ENCODE results near the gene OLFM1. TPM values are rescaled to one million over a fixed set of nuclear protein-coding genes. Genes with fewer than 3 reads are reported as not detected.
"Not testable (repeated sequence)": the region's sequence is repeated elsewhere in the genome, so short reads cannot be mapped to it uniquely, and the experiment has no call there.

OLFM1 gene
- polyA plus RNA-seq, 10 donors, result 3.0 to 8.6 (median 5.4) TPM

DNA sequence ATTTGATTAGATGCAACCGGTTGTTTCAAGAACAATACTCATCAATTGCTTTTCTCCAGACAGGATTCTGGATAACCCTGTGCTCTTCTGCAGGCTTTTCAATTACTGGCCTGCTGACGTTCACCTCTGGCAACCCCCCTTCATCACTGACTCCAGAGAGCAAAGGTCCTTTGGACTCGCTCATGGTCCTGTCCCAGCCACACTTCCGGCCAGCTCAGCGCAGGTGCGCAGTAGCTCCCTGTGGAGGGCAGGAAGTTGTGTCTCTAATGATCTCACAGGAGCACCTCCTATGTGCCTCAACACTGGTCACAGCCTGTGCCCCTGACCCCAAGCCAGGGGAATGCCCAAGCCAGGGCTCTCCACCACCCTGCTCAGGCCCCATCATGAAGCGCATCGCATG, 44.0 kb downstream of the OLFM1 start:
- DNase-seq, result no peak

- no peak for DNase-seq
Measured at GRCh38 chr9:135132008-135132407, 44.5 kb downstream of the OLFM1 start.

DNA sequence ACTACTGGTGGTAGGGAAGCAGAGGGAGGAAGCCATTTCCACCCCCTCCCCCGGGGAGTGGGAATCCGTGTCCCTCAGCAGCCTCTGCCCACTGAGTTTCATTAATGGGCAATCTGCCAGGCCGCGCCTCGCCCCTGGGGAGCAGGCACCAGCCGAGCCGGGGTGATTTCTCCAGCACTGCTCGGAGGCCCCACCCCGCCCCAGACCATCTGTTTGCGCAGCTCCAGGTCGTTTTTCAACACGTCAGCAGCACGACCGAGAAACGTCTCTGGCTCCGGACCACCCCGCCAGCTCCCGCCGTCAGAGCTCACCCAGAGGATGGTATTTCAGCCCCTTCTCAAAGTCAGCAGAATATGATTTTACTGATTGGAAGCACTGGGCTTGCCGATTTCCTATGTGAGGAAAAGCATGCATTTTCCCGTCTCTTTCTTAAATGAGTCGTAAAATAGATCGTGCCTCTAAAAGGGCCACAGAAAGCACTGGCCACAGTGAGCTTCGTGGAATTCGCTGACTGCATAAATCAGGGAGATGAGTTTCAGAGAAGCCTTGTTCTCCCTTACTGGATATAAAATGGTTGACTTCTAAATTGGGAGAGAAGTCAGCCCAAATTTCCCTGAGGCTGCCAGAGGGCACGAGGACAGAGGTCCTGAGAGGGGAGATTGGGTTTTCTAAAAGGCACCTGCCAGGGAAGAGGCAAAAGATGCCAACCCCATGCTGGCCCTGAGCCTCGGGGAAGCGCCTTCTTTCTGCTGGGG, 47.0 kb downstream of the OLFM1 start:
- DNase-seq, result peak in 2 of 3 donors; percentile 15 to 21

DNA sequence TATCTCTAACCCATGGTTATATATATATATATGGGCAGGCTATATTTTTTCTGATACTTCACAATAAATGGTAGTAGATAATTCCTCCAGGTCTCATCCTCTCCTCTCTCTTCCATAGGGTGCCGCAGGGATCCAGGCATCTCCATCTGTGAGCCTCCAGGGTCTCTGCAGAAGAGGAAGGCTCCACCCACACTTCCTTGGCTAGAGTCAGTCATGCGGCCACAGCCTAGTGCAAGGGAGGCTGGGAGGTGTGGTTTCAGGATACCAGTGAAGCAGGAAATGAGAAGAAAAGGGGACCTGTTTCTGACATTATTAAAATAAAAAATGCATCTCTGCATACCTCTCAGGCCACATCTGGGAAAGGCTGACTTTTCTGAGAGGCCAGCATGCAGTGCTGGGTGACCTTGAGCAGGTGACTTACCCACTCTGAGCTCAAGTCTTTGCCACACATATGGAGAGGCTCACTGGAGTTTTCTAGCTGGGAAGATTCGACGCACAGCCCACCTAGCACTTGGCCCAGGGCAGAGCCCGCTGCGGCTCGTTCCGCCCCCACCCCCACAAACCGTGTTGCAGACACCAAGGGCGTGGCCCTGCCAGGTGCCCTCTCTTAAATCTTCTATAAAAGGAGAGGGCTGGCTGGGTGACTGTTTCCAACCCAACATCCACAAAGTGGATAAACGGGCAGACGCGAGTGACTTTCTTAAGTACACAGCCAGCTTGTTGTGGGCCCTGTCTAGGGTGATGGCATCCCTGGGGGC, 47.9 kb downstream of the OLFM1 start:
- DNase-seq, result no peak

GRCh38 chr9:135135929-135136315, 48.5 kb downstream of the OLFM1 start:
- no peak for DNase-seq

DNA sequence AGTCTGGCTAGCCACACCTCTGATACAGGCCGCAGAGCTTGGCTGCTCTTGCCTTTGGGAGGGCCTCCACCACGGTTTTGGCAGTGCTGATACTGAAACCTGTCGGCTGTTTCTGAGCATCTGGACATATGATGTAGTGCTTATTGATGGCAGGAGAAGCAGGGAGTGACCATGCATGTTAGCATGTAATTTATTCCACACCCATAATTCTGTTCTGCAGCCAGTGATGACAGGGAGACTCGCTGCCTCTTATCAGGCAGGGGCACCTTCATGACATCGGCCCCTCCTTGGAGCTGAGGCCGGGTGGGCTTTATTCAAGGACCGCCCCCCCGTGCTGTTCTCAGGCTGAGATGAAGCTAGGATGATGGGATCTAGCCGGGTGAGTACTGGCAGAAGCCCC, 49.0 kb downstream of the OLFM1 start:
- no peak for DNase-seq

- DNase-seq, result no peak
Measured at GRCh38 chr9:135136991-135137832, 49.7 kb downstream of the OLFM1 start.

DNA sequence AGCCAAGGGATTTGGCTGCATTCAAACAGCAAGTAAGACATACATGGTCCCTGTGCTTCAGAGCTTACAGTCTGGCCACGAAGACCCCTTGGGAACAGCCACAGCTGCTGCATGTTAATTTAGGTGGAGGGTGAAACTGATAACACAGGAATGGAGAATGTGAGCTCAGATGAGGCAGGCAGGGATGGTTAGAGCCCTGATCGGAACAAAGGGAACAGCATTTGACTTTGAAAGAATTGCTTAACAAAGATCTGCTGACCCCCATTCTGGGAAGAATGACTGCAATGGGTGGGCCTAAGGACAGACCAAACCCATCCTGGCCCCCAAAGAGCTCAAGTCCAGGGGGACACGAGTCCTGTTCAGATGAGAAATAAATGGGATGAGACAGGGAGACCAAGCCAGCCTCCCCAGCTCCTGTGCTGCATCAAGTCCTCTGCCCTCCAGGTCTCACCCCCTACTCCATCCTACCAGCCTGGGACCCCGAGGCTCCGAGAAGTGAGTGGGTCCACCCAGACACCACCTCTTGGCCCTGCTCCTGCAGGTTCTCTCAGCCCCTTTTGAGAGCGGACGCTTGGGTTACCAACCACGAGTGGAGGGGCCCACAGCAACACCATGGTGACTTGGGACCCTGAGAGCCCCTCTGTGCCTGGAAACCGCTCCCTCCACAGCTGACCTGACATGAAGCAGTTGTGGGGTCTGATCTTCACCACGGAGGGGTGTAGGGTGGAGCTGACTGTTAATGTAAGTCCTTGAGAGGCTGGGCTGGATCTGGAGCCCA, 50.8 kb downstream of the OLFM1 start:
- DNase-seq, result no peak

DNA sequence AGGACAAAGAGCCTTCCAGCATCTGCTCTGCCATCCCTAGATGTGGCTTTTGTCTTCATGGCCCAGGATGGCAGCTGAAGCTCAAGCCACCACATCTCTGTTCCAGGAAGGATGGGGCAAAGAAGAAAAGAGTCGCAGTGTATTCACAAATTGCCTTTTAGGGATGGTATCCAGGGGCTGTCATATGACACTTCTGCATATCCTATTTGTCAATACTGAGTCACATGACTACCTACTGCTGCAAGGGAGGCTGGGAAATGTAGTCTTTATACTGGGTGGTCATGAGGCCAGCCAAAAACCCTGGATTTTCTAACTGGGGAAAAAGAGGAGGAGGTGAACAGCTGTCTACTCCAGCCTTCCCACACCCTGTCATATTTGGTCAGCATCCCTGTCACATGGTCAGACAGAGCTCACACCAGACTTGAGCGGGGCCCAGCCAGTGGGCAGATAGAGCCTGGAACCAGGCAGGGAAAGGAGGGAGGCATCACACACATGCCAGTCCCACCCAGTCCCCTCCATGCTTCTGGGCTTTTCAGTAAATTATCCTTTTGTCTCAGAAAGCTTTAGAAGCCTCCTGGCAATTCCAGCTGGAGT, 52.0 kb downstream of the OLFM1 start:
- no peak for DNase-seq

- DNase-seq, result no peak
Measured at GRCh38 chr9:135141183-135141774, 53.8 kb downstream of the OLFM1 start.

GRCh38 chr9:135144581-135145170, 57.2 kb downstream of the OLFM1 start:
- no peak for DNase-seq

DNA sequence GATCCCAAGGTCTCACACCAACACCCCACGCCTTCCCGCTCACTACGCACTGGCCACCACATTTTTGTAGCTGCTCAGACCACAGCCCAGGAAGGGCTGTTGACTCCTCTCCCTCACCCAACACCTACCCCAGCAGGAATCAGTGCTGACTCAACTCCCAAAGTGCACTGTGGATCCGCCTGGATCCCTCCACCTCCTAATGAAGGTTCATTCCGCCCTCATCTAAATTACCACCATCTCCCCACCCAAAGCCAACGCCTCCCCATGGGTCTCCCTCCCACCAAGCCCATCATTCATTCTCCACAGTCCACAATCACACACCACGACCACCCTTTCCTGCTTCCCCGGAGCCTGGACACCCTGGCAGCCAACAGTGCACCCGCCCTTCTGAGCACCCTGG, 57.8 kb downstream of the OLFM1 start:
- no peak for DNase-seq

DNA sequence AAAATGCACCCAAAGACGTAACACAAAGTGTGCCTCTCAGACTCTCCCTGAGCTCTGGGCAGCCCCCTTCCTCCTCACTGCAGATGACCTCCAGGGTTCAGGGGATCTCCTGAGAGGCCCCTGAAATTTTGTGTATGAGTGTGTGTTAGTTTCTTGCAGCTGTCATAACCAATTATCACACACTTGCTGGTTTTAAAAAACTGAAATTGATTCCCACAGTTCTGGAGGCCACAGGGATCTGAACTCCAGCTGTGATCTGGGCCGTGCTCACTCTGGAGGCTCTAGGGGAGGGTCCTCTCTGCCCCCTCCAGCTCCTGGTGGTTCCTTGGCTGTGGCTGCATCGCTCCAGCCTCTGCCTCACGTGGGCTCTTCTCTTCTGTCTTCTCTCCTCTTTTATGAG, 58.8 kb downstream of the OLFM1 start:
- no peak for DNase-seq

DNA sequence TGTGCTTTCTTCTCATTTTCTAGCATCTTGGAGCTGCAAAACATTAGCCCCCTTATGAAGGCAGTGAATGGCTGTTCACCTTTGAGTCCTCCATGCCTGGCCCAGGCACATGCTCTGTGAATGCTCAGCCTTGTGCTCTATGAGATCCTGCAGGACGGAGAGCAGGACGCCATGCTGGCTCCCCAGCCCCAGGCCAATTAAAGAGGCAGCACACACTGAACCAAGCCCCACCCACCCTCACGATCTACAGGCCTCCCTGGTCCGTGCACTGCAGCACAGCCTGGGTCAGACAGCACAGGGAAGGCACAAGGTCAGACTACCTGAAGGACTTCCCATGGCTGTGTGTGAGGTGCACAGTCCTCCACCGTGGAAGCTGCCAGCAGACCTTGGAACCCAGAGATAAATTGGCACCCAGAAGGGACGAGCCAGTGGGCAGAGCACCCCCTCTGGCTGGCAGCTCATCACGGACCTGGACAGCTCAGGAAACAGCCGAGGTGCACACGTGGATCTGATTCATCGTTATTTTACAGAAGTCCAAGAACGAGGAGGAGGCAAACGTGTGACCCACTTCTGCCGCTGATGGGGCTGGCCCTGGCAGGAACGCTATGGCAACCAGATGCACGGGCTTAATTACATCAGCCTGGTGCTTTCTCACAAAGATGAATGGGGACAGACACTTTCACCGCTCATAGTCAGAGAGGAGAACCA, 59.5 kb downstream of the OLFM1 start:
- peak in 1 of 3 donors; percentile 52 for DNase-seq

GRCh38 chr9:135147474-135147805, 60.0 kb downstream of the OLFM1 start:
- DNase-seq, result peak; percentile 18 to 61 (median 20)

DNA sequence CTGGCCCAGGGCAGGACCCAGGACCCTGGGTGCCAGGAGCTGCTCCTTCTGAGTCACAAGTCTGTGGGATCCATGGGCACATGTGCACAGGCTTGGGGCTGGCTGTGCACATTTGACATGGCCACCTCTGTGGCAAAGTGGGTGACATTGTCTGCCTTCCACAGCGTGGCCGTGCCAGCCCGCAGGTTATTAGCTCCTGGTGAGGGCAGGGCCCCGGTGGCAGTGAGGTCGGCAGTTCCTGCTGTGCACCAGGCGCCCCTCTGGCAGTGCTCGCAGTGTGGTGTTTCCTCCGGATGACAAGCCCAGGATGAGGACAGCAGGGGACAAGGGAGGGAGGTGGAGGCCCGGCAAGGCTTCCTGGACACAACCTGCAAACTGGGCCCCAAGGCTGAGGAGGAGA, 60.5 kb downstream of the OLFM1 start:
- DNase-seq, result no peak

GRCh38 chr9:135148386-135148785, 60.9 kb downstream of the OLFM1 start:
- no peak for DNase-seq

GRCh38 chr9:135149901-135150300, 62.4 kb downstream of the OLFM1 start:
- DNase-seq, result not testable (repeated sequence)

GRCh38 chr9:135150981-135151380, 63.5 kb downstream of the OLFM1 start:
- DNase-seq, result no peak
